Calu3 (cell line): ENCODE data around the gene ZMYND10. TPM values are rescaled to one million over a fixed set of nuclear protein-coding genes. Genes with fewer than 3 reads are reported as not detected.

Source experiments
- BruUV-seq: library from RNA; stranded (reverse); fragments of 400-500 nt; replicated peaks from 2 replicates; lab custom pipeline; 2021; lab: Mats Ljungman, UMichigan
- CTCF ChIA-PET: fragments of 300-600 bp; sonication (Branson Sonifier 250); formaldehyde crosslinking; loops from one replicate; lab custom pipeline; 2022; ENCODE audit warnings: antibody characterized with exemption; lab: Charles Lee
- DNase-seq: peaks from one replicate; pipeline ENCODE4 v3.0.0; 2022
- H3K27ac Mint-ChIP-seq: one replicate; pipeline ENCODE4 v1.8.0; 2022; ENCODE audit warnings: mixed read lengths; ENCODE audit not compliant: unreplicated experiment
- H3K27me3 Mint-ChIP-seq: one replicate; pipeline ENCODE4 v1.8.0; 2022; ENCODE audit warnings: mixed read lengths; ENCODE audit not compliant: unreplicated experiment
- H3K36me3 Mint-ChIP-seq: one replicate; pipeline ENCODE4 v1.8.0; 2022; ENCODE audit warnings: mild to moderate bottlenecking, moderate library complexity, mixed read lengths; ENCODE audit not compliant: insufficient read depth, unreplicated experiment
- H3K4me1 Mint-ChIP-seq: one replicate; pipeline ENCODE4 v1.8.0; 2022; ENCODE audit warnings: mild to moderate bottlenecking, low read depth, mixed read lengths; ENCODE audit not compliant: unreplicated experiment
- H3K4me3 Mint-ChIP-seq: one replicate; pipeline ENCODE4 v1.8.0; 2022; ENCODE audit warnings: mild to moderate bottlenecking, low read depth, moderate library complexity, mixed read lengths; ENCODE audit not compliant: unreplicated experiment
- H3K9me3 Mint-ChIP-seq: one replicate; pipeline ENCODE4 v1.8.0; 2022; ENCODE audit warnings: low read depth, mixed read lengths; ENCODE audit not compliant: unreplicated experiment
- CTCF ChIP-seq: fragments of 200-600 bp; IDR thresholded peaks from one replicate; pipeline ENCODE4 v1.8.0; 2022; ENCODE audit warnings: antibody characterized with exemption; ENCODE audit not compliant: unreplicated experiment
- intact Hi-C: fragments of 100-400 bp; cut with micrococcal nuclease; formaldehyde crosslinking; loops from one replicate; pipeline ENCODE4 v1.10.0; 2022; ENCODE audit not compliant: unreplicated experiment
- total RNA-seq: library from RNA; stranded (reverse); gene quantifications from 2 replicates; pipeline ENCODE4 v1.2.3, GENCODE V29; 2022

Gene ZMYND10
- total RNA-seq, 1 experiment from 2014 or later: 0.71 TPM

GRCh38 chr3:50341996-50342650 lies 3.4 kb downstream of the ZMYND10 start:
- intact Hi-C loops: no loop called here
- Mint-ChIP-seq H3K36me3 (peaks cover 23% of the 10 kb centered on the region), H3K27me3 (peaks cover 31% of the 10 kb centered on the region), H3K27ac (no peak overlapping the region), H3K9me3 (no peaks in the 10 kb centered on the region), H3K4me3 (no peak overlapping the region), H3K4me1 (peaks cover 20% of the 10 kb centered on the region)
- CTCF ChIA-PET: interaction anchor here (0.5 kb wide), 1 partner anchor 151 kb away, joined by 5 read pairs; no protein-coding TSS in a partner anchor
- BruUV-seq: no TSS peak
- TF ChIP-seq CTCF: no peak
- no peak for DNase-seq

- H3K27ac Mint-ChIP-seq: no peak overlapping the region
- H3K9me3 Mint-ChIP-seq: no peaks in the 10 kb centered on the region
- no TSS peak for BruUV-seq
- no peak for DNase-seq
- peaks cover 29% of the 10 kb centered on the region for H3K36me3 Mint-ChIP-seq
- no peak overlapping the region for H3K4me3 Mint-ChIP-seq
- CTCF ChIA-PET: interaction anchor here (0.6 kb wide), 1 partner anchor 60 kb away, joined by 5 read pairs; no protein-coding TSS in a partner anchor
- no peak for TF ChIP-seq CTCF
- H3K27me3 Mint-ChIP-seq: peaks cover 31% of the 10 kb centered on the region
- intact Hi-C loops: no loop called here
- H3K4me1 Mint-ChIP-seq: peaks cover 20% of the 10 kb centered on the region
Measured at GRCh38 chr3:50341537-50341936, 4.0 kb downstream of the ZMYND10 start.

- no peak for TF ChIP-seq CTCF
- H3K36me3 Mint-ChIP-seq: peaks cover 31% of the 10 kb centered on the region
- intact Hi-C loops: no loop called here
- H3K27me3 Mint-ChIP-seq: peaks cover 31% of the 10 kb centered on the region
- no peaks in the 10 kb centered on the region for H3K9me3 Mint-ChIP-seq
- H3K4me1 Mint-ChIP-seq: peaks cover 13% of the 10 kb centered on the region
- H3K27ac Mint-ChIP-seq: peak within 1 kb of the TSS; percentile 17
- no TSS peak for BruUV-seq
- no peak for DNase-seq
- CTCF ChIA-PET: interaction anchor here (0.6 kb wide), 1 partner anchor 59 kb away, joined by 5 read pairs; no protein-coding TSS in a partner anchor
- peak within 1 kb of the TSS; percentile 59 for H3K4me3 Mint-ChIP-seq
Measured at GRCh38 chr3:50340448-50341329, 4.8 kb downstream of the ZMYND10 start, which contains the start of gene RASSF1. RASSF1 (minus strand) TSS chr3:50340836; CDS start chr3:50340805, 31 bp downstream.

GRCh38 chr3:50340147-50340447 lies 5.4 kb downstream of the ZMYND10 start:
- H3K36me3 Mint-ChIP-seq: peaks cover 37% of the 10 kb centered on the region
- DNase-seq: no peak
- peak overlapping the region; percentile 59 for H3K4me3 Mint-ChIP-seq
- TF ChIP-seq CTCF: no peak
- no peak overlapping the region for H3K27ac Mint-ChIP-seq
- BruUV-seq: no TSS peak
- H3K4me1 Mint-ChIP-seq: peaks cover 11% of the 10 kb centered on the region
- H3K9me3 Mint-ChIP-seq: no peaks in the 10 kb centered on the region
- intact Hi-C loops: no loop called here
- CTCF ChIA-PET: no interaction called here
- H3K27me3 Mint-ChIP-seq: peaks cover 31% of the 10 kb centered on the region
